Measurements from ENCODE around the gene GNG7.

GRCh38 chr19:2544576-2545415, 157.7 kb downstream of the GNG7 start:
- TF ChIP-seq BACH2 (CRISPR knock-in tag; IDR thresholded peaks at IDR 0.05; ENCODE audit: borderline replicate concordance), result no peak
- no peak for TF ChIP-seq ZNF565 (CRISPR knock-in tag; conservative IDR thresholded peaks at IDR 0.05; ENCODE audit: low read depth)
- TF ChIP-seq ESRRG (CRISPR knock-in tag; IDR thresholded peaks at IDR 0.05), result no peak
- no peak for TF ChIP-seq SNAI2 (CRISPR knock-in tag; IDR thresholded peaks at IDR 0.05)
- no peak for TF ChIP-seq TOX (CRISPR knock-in tag; IDR thresholded peaks at IDR 0.05; ENCODE audit: borderline replicate concordance)
- no peak for TF ChIP-seq GLIS3 (CRISPR knock-in tag; IDR thresholded peaks at IDR 0.05)
- no peak for TF ChIP-seq ISL1 (CRISPR knock-in tag; IDR thresholded peaks at IDR 0.05)
- no peak for TF ChIP-seq ZFP30 (CRISPR knock-in tag; IDR thresholded peaks at IDR 0.05)
- TF ChIP-seq CSDC2 (CRISPR knock-in tag; IDR thresholded peaks at IDR 0.05), result no peak
- no peak for TF ChIP-seq ARNTL (CRISPR knock-in tag; IDR thresholded peaks at IDR 0.05; ENCODE audit: borderline replicate concordance, low read depth)
- no peak for TF ChIP-seq ZFP3 (CRISPR knock-in tag; IDR thresholded peaks at IDR 0.05)
- TF ChIP-seq ZNF8 (CRISPR knock-in tag; IDR thresholded peaks at IDR 0.05), result no peak
- no peak for TF ChIP-seq ZNF70 (CRISPR knock-in tag; IDR thresholded peaks at IDR 0.05)
- TF ChIP-seq, protein P1, sequence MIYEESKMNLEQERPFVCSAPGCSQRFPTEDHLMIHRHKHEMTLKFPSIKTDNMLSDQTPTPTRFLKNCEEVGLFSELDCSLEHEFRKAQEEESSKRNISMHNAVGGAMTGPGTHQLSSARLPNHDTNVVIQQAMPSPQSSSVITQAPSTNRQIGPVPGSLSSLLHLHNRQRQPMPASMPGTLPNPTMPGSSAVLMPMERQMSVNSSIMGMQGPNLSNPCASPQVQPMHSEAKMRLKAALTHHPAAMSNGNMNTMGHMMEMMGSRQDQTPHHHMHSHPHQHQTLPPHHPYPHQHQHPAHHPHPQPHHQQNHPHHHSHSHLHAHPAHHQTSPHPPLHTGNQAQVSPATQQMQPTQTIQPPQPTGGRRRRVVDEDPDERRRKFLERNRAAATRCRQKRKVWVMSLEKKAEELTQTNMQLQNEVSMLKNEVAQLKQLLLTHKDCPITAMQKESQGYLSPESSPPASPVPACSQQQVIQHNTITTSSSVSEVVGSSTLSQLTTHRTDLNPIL (CRISPR knock-in tag; IDR thresholded peaks at IDR 0.05; ENCODE audit: low read depth), result no peak
